ENCODE measurements around the gene PMEPA1.

- TF ChIP-seq, protein P1, sequence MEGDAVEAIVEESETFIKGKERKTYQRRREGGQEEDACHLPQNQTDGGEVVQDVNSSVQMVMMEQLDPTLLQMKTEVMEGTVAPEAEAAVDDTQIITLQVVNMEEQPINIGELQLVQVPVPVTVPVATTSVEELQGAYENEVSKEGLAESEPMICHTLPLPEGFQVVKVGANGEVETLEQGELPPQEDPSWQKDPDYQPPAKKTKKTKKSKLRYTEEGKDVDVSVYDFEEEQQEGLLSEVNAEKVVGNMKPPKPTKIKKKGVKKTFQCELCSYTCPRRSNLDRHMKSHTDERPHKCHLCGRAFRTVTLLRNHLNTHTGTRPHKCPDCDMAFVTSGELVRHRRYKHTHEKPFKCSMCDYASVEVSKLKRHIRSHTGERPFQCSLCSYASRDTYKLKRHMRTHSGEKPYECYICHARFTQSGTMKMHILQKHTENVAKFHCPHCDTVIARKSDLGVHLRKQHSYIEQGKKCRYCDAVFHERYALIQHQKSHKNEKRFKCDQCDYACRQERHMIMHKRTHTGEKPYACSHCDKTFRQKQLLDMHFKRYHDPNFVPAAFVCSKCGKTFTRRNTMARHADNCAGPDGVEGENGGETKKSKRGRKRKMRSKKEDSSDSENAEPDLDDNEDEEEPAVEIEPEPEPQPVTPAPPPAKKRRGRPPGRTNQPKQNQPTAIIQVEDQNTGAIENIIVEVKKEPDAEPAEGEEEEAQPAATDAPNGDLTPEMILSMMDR (tag by site-specific recombination; IDR thresholded peaks at IDR 0.05): no peak
- TF ChIP-seq ZNF501 (tag by site-specific recombination; IDR thresholded peaks at IDR 0.05) (no peak), ZNF311 (tag by site-specific recombination; IDR thresholded peaks at IDR 0.05; ENCODE audit: borderline replicate concordance) (no peak), ZBTB48 (tag by site-specific recombination; IDR thresholded peaks at IDR 0.05) (no peak), ZNF341 (tag by site-specific recombination; IDR thresholded peaks at IDR 0.05; ENCODE audit: low read depth) (no peak), YY1 (tag by site-specific recombination; IDR thresholded peaks at IDR 0.05) (no peak)
Observed at GRCh38 chr20:57716901-57717300, 7.1 kb upstream of the PMEPA1 start.
